ENCODE results near the gene HAPSTR1. TPM values are rescaled to one million over a fixed set of nuclear protein-coding genes. Genes with fewer than 3 reads are reported as not detected.

HAPSTR1 gene
- total RNA-seq, 6 experiments from 2014 or later = 23.6 to 34.8 (median 28.3) TPM

GRCh38 chr16:9124444-9124843, 33.0 kb downstream of the HAPSTR1 start:
- Histone ChIP-seq H3K4me3 (no peak overlapping the region), H3K36me3 (peaks cover 0 to 9% (median 0%) of the 10 kb centered on the region in 4 donors), H3K9me3 (no peaks in the 10 kb centered on the region), H3K27ac (no peak overlapping the region), H3K4me1 (peaks cover 0 to 2% (median 0%) of the 10 kb centered on the region in 4 donors), H3K27me3 (no peaks in the 10 kb centered on the region)
- intact Hi-C loops (cut with DNase I) = no loop called here
- TF ChIP-seq POLR2A (IDR thresholded peaks at IDR 0.05) (no peak), CTCF (IDR thresholded peaks at IDR 0.05) (no peak)
- ATAC-seq (no peak), DNase-seq (no peak)
- 100% methylated on average over 2 of the region's 7 CpGs for WGBS (ENCODE audit: insufficient coverage, low coverage, low lambda C conversion rate, missing lambda C conversion rate)

- 88% methylated on average over 4 of the region's 12 CpGs for WGBS (ENCODE audit: insufficient coverage, low coverage, low lambda C conversion rate, missing lambda C conversion rate)
Measured at GRCh38 chr16:9124908-9125584, 33.6 kb downstream of the HAPSTR1 start.

GRCh38 chr16:9125658-9126505, 34.4 kb downstream of the HAPSTR1 start:
- Histone ChIP-seq H3K27ac (no peak overlapping the region), H3K4me3 (no peak overlapping the region), H3K36me3 (peaks cover 0 to 9% (median 0%) of the 10 kb centered on the region in 4 donors), H3K27me3 (no peaks in the 10 kb centered on the region), H3K9me3 (no peaks in the 10 kb centered on the region), H3K4me1 (no peaks in the 10 kb centered on the region)
- TF ChIP-seq POLR2A (IDR thresholded peaks at IDR 0.05) (no peak), CTCF (IDR thresholded peaks at IDR 0.05) (no peak)
- peak in 1 of 4 donors; percentile 5 for ATAC-seq
- no peak for DNase-seq
- intact Hi-C loops (cut with DNase I) = no loop called here
- 90% methylated on average over 7 of the region's 17 CpGs for WGBS (ENCODE audit: insufficient coverage, low coverage, low lambda C conversion rate, missing lambda C conversion rate)

More at GRCh38 chr16:9124908-9125584, 33.6 kb downstream of the HAPSTR1 start:
- DNase-seq (no peak), ATAC-seq (peak in 2 of 4 donors; percentile 5 to 9)
- no peak for TF ChIP-seq CTCF (IDR thresholded peaks at IDR 0.05)
- Histone ChIP-seq H3K9me3 (no peaks in the 10 kb centered on the region), H3K4me1 (no peaks in the 10 kb centered on the region), H3K27me3 (no peaks in the 10 kb centered on the region), H3K27ac (no peak overlapping the region), H3K36me3 (peaks cover 0 to 9% (median 0%) of the 10 kb centered on the region in 4 donors), H3K4me3 (no peak overlapping the region)
- intact Hi-C loops (cut with DNase I) = no loop called here

- H3K27me3 ChIP-seq = no peaks in the 10 kb centered on the region
- peaks cover 0 to 6% (median 0%) of the 10 kb centered on the region in 4 donors for H3K36me3 ChIP-seq
- H3K9me3 ChIP-seq = no peaks in the 10 kb centered on the region
- ATAC-seq (no peak), DNase-seq (no peak)
- no peak overlapping the region for H3K4me3 ChIP-seq
- no peak overlapping the region for H3K27ac ChIP-seq
- intact Hi-C loops (cut with DNase I) = no loop called here
- 86% methylated on average over 2 of the region's 2 CpGs for WGBS (ENCODE audit: insufficient coverage, low coverage, low lambda C conversion rate, missing lambda C conversion rate)
- no peaks in the 10 kb centered on the region for H3K4me1 ChIP-seq
- TF ChIP-seq POLR2A (IDR thresholded peaks at IDR 0.05) = no peak
Measured at GRCh38 chr16:9126609-9127008, 35.2 kb downstream of the HAPSTR1 start.

All from right lobe of liver (tissue), 6 donors.